Gastrocnemius medialis (tissue), 4 donors: ENCODE measurements around the gene EFCAB10. TPM values are rescaled to one million over a fixed set of nuclear protein-coding genes. Genes with fewer than 3 reads are reported as not detected.

Experiments
- ATAC-seq, 2 donors: fragments of 150-250 bp; one replicate each; pipeline ENCODE4 v1.9.1; 2016
- DNase-seq, 2 donors: peaks; one replicate each; pipeline ENCODE4 v3.0.0-alpha.2; 2019
- H3K27ac ChIP-seq, 4 donors: fragments of 200-600 bp; sonication (generic); 1 replicate in 1 of 4; 2 replicates in 3 of 4; pipeline ENCODE4 v1.5.1; 2016 to 2018; ENCODE audit warnings: mild to moderate bottlenecking in 2 of 4, moderate library complexity in 1 of 4
- H3K27me3 ChIP-seq, 3 donors: fragments of 200-600 bp; sonication (generic) in 2 of 3; 1 replicate in 1 of 3; 2 replicates in 2 of 3; pipeline versions ENCODE4 v1.5.1 to v1.6.0; 2016 to 2019; ENCODE audit warnings: mild to moderate bottlenecking in 1 of 3, moderate library complexity in 1 of 3
- H3K36me3 ChIP-seq, 2 donors: fragments of 200-600 bp; sonication (generic) in 1 of 2; one replicate each; pipeline ENCODE4 v1.5.1; 2017 to 2018
- H3K4me1 ChIP-seq, 2 donors: fragments of 200-600 bp; sonication (generic) in 1 of 2; one replicate each; pipeline ENCODE4 v1.5.1; 2016 to 2017; ENCODE audit warnings: mild to moderate bottlenecking in 2 of 2
- H3K4me3 ChIP-seq, 4 donors: fragments of 200-600 bp; sonication (generic) in 3 of 4; 1 replicate in 1 of 4; 2 replicates in 3 of 4; pipeline ENCODE4 v1.5.1; 2016 to 2019; ENCODE audit warnings: mild to moderate bottlenecking in 2 of 4
- H3K9me3 ChIP-seq, 3 donors: fragments of 200-600 bp; sonication (generic) in 2 of 3; 1 replicate in 1 of 3; 2 replicates in 2 of 3; pipeline ENCODE4 v1.5.1; 2016 to 2019
- CTCF ChIP-seq, 5 experiments: fragments of 450-650 bp in 3 of 5; fragments of 200-600 bp in 2 of 5; sonication (generic) in 2 of 5; IDR thresholded peaks in 4 of 5; conservative IDR thresholded peaks in 1 of 5; 1 replicate in 4 of 5; 2 replicates in 1 of 5; pipeline ENCODE4 v1.5.1; 2016 to 2019; ENCODE audit warnings: antibody characterized with exemption in 5 of 5, mild to moderate bottlenecking in 3 of 5, moderate library complexity in 3 of 5
- POLR2A ChIP-seq, 2 donors: fragments of 450-650 bp; IDR thresholded peaks; one replicate each; pipeline ENCODE4 v1.6.1; 2017; ENCODE audit warnings: antibody characterized with exemption in 2 of 2, mild to moderate bottlenecking in 2 of 2, moderate library complexity in 2 of 2
- in situ Hi-C, 4 donors: fragments of 200-750 bp; cut with MboI; loops; one replicate each; pipeline versions ENCODE4 v1.15.0 to v1.8.0; 2017; ENCODE audit warnings: low sequenced_read_pairs in 4 of 4
- intact Hi-C: fragments of 100-400 bp; cut with DNase I; formaldehyde crosslinking; loops from one replicate; pipeline ENCODE4 v1.15.1; 2023; ENCODE audit warnings: low total_unique reads
- total RNA-seq, 4 donors: library from RNA; depleted of rRNA; stranded (reverse); fragments of >200 nt; gene quantifications; one replicate each; pipeline versions ENCODE4 v1.1.0 to v1.2.3, GENCODE V29; 2016

Gene EFCAB10
- total RNA-seq, 4 donors from 2014 or later: not detected

GRCh38 chr7:105589356-105590077 is 8.2 kb upstream of the EFCAB10 start:
- intact Hi-C loops: no loop called here
- Histone ChIP-seq H3K4me1 (peaks cover 0 to 4% of the 10 kb centered on the region in 2 donors), H3K9me3 (no peaks in the 10 kb centered on the region), H3K27me3 (no peaks in the 10 kb centered on the region), H3K4me3 (no peak overlapping the region), H3K36me3 (no peaks in the 10 kb centered on the region), H3K27ac (no peak overlapping the region)
- DNase-seq (peak; percentile 18 to 46), ATAC-seq (peak; percentile 57 to 79)
- in situ Hi-C loops: no loop called here
- TF ChIP-seq POLR2A (IDR thresholded peaks at IDR 0.05) (no peak), CTCF (IDR thresholded peaks at IDR 0.05 in 4 of 5, conservative IDR thresholded peaks at IDR 0.05 in 1 of 5) (peak in 3 of 5 experiments; percentile 19 to 42 (median 34))

- TF ChIP-seq POLR2A (IDR thresholded peaks at IDR 0.05): no peak
- no peak for TF ChIP-seq CTCF (IDR thresholded peaks at IDR 0.05 in 4 of 5, conservative IDR thresholded peaks at IDR 0.05 in 1 of 5)
- H3K4me3 ChIP-seq: no peak overlapping the region
- no peaks in the 10 kb centered on the region for H3K36me3 ChIP-seq
- DNase-seq (peak in 1 of 2 donors; percentile 17), ATAC-seq (peak in 1 of 2 donors; percentile 26)
- H3K9me3 ChIP-seq: no peaks in the 10 kb centered on the region
- peaks cover 0 to 4% of the 10 kb centered on the region in 2 donors for H3K4me1 ChIP-seq
- intact Hi-C loops (no loop called here), in situ Hi-C loops (no loop called here)
- H3K27me3 ChIP-seq: no peaks in the 10 kb centered on the region
- no peak overlapping the region for H3K27ac ChIP-seq
Observed at GRCh38 chr7:105587909-105588635, 6.8 kb upstream of the EFCAB10 start.

GRCh38 chr7:105585850-105586500 is 4.7 kb upstream of the EFCAB10 start:
- TF ChIP-seq POLR2A (IDR thresholded peaks at IDR 0.05) (no peak), CTCF (IDR thresholded peaks at IDR 0.05 in 4 of 5, conservative IDR thresholded peaks at IDR 0.05 in 1 of 5) (no peak)
- ATAC-seq (no peak), DNase-seq (no peak)
- H3K36me3 ChIP-seq: no peaks in the 10 kb centered on the region
- peaks cover 0 to 5% (median 0%) of the 10 kb centered on the region in 3 donors for H3K27me3 ChIP-seq
- peaks cover 6 to 8% of the 10 kb centered on the region in 2 donors for H3K4me1 ChIP-seq
- intact Hi-C loops (no loop called here), in situ Hi-C loops (no loop called here)
- H3K27ac ChIP-seq: no peak overlapping the region
- H3K4me3 ChIP-seq: no peak overlapping the region
- H3K9me3 ChIP-seq: no peaks in the 10 kb centered on the region

DNA sequence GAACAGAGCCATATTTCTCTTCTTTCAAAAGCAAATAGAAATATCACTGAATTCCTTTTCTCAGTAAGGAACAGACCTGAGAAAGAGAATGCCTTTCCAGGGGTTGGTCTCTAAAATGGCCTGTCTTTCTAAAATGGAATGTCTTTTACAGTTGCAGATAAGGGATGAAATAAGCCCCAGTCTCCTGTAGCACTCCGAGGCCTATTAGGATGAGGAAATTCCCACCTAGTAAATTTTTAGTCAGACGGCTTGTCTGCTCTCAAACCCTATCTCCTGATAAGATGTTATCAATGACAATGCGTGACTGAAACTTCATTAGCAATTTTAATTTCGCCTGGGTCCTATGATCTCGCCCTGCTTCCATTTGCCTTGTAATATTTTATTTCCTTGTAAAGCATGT is 2.9 kb upstream of the EFCAB10 start:
- TF ChIP-seq POLR2A (IDR thresholded peaks at IDR 0.05) (no peak), CTCF (IDR thresholded peaks at IDR 0.05 in 4 of 5, conservative IDR thresholded peaks at IDR 0.05 in 1 of 5) (no peak)
- Histone ChIP-seq H3K9me3 (no peaks in the 10 kb centered on the region), H3K4me1 (peaks cover 5 to 6% of the 10 kb centered on the region in 2 donors), H3K4me3 (no peak overlapping the region), H3K27me3 (peaks cover 0 to 5% (median 0%) of the 10 kb centered on the region in 3 donors), H3K36me3 (no peaks in the 10 kb centered on the region), H3K27ac (no peak overlapping the region)
- no peak for ATAC-seq
- intact Hi-C loops (no loop called here), in situ Hi-C loops (no loop called here)
- DNase-seq: no peak
